Measurements from ENCODE around the gene CHST15. TPM values are rescaled to one million over a fixed set of nuclear protein-coding genes. Genes with fewer than 3 reads are reported as not detected.

The CHST15 gene
- total RNA-seq, 2 donors from 2014 or later = 0.80 to 7.8 TPM

DNA sequence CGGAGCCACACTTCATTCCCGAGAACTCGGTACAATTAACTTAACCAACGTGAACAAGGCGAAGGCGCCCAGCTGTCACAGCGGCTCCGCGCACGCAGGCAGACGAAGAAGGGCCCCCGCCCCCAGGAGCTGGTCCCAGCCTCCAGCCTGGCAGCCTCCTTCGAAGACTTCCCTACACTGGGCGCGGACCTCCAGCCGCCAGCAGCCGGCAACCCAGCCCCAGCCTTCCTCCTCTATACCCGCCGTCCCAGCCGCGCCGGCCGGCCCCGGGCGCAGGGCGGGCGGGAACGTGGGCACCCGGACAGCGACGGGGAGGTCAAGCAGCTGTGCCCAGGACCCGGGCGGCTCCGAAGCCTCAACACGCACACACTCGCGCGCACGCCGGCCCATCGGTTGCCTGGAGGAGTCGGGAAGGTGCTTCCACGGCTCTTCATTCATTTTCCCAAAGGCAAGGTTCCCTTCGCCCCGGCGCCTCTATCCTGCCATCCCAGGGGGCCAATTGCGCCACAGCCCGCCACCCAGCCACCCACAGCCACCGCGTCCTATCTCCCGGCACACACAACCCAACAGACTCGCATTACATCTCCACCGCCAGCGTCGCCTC lies 1.6 kb downstream of the CHST15 start:
- no peak for DNase-seq (ENCODE audit: low spot score in 2 of 2)
- Mint-ChIP-seq H3K36me3 (peaks cover 0 to 6% of the 10 kb centered on the region in 2 donors), H3K27ac (no peak overlapping the region), H3K9me3 (no peaks in the 10 kb centered on the region)
- ATAC-seq = peak in 1 of 2 donors; percentile 6

DNA sequence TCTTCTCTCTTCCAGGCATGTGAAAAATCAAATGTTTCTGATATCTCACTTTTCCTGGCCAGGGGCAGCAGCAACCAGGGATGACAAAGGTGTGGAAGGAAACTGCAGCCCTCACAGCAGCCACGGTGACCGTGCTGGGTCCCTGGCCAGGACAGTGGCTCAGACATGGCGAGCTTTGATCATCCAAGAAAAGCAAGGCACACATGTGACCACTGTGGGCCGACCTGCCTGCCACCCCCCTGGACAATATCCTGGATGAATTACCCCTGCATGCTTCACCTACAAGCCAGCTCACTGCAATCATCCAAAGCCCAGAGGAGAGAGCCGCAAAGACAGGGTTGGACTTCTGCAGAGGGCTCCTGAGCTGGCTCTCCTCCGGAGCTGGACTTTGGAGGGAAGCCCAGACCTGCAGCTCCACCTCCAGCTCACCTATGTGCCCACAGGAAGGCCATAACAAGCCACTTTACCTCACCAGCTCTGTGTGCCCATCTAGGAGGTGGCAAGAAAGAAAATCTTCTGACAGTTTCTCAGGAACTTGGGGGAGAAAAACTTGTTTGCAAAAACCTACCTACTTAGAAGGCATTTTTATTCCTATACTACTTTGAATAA lies 2.7 kb downstream of the CHST15 start:
- Mint-ChIP-seq H3K9me3 (no peaks in the 10 kb centered on the region), H3K27ac (no peak overlapping the region), H3K36me3 (no peaks in the 10 kb centered on the region)
- ATAC-seq = no peak
- DNase-seq (ENCODE audit: low spot score in 2 of 2) = no peak

DNA sequence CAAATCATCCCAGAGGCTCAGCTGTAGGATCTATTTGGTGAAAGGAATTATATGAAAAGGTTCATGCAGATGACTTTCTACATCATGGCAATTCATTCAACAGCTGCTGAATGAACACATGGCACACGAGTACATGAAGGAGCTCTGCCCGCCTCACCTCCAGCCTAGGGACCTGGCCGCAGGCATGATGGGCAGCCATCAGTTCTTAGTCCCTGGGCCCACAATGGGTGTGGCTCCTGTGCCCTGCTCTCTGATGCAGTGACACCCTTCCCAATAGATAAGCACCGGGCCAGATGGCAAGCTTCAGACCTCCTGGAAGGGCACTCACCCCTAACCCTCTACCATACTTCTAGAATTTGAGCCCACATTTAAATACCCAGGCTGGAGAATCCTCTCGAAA lies 3.5 kb downstream of the CHST15 start:
- DNase-seq (ENCODE audit: low spot score in 2 of 2) (no peak), ATAC-seq (no peak)
- H3K36me3 Mint-ChIP-seq = no peaks in the 10 kb centered on the region
- H3K9me3 Mint-ChIP-seq = no peaks in the 10 kb centered on the region
- no peak overlapping the region for H3K27ac Mint-ChIP-seq

DNA sequence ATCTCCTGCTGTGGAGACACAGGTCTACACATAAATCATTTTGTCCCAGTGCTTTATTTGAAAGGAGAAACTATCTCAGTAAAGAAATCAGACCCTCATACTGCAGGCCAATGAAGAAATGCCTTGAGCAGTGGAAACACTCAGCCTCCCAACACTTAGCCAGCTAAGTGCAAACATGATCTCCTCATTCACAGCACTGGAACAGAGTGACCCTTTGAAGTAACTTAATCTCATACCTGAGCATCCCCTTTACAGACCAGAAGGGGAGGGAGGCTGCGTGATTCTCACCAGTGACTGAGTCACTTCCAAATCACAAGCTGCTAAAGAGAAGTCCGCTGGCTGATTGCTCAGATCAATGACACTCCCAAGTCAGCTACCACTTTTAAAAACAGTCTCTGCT lies 4.5 kb downstream of the CHST15 start:
- no peak for ATAC-seq
- H3K36me3 Mint-ChIP-seq = no peaks in the 10 kb centered on the region
- no peak overlapping the region for H3K27ac Mint-ChIP-seq
- DNase-seq (ENCODE audit: low spot score in 2 of 2) = no peak
- H3K9me3 Mint-ChIP-seq = no peaks in the 10 kb centered on the region

DNA sequence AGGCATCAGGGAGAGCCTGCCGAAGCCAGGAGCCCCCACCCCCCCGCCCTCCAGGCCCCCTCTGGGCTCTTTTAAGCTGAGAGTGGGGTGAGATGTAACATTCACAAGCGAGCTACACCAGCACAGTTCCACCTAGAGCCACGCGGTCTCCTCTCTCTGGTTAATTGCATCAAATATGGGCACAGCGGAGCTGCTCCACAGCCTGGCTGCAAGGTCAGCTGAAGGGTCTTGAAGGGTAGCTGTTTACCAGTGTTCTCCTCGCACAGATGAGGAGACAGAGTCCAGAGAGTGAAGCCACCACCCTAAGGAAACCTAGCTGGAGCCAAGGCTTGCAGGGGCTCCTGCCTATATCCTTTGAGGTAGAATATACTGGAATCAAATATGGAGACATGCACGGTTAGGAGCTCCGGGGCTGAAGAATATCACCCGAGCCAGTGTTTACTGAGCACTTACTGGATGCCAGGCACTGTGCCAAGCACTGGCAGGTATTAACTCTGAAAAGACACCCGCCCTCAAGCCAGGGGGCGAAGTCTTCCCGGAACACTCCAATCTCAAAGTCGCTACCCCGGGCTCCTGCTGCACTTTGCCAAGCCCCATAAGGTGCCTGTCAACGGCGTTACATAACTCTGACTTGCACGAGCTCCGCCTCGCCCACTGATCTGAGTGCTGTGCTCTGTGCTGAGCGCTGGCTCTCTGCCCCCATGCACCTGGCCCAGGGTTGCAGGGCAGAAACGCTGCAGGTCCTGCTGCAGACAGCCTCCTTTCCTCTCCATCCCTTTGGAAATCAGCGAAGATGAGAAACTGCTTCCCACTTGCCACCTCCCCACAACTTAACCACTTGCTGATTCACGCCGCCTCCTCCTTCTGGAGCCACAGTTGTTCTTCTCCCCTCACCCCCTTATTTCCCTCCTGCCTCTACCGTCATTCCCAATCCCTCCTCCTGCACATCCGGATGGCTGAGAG lies 5.4 kb downstream of the CHST15 start:
- Mint-ChIP-seq H3K27ac (no peak overlapping the region), H3K36me3 (no peaks in the 10 kb centered on the region), H3K9me3 (no peaks in the 10 kb centered on the region)
- ATAC-seq (no peak), DNase-seq (ENCODE audit: low spot score in 2 of 2) (no peak)

DNA sequence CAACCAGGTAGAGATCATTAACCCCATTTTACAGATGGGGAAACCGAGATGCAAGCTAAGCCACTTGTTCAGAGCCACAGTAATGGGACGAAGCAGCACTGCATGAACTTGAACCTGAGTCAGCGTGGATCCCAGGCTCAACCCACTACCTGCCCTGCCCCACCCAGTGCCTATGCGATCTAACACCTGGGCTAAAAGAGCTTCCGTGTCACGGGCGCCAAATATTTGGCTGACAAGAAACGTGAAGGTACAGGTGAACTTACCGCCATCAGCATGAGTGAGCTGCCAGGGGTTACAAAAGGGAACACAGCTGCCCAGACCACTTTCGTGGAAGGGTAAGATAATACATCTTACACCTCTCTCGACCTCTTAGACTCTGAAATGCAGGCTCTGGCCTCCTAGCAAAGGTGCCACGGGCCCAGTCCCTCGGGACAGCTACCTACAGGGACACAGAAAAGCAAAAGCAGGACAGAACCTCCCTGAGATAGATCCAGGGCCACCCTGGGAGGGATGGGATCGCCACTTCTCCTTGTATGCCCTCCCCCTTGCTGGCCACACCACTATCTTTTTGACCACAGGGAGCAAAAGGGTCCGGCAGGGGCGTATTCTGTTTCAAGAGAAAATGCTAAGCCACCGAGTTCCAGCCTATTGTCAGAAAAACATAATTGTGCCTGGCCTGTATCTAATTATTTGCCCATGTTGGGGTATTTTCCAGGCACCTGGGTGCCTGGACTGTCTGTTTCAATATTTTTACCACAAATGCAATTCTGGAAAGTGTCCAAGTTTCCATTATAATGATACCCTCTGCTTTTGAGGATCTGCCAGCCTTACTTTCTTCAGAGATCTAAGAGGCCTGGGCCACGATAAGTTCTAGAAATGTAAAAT lies 6.4 kb downstream of the CHST15 start:
- H3K9me3 Mint-ChIP-seq = no peaks in the 10 kb centered on the region
- peak overlapping the region in 1 of 2 donors; percentile 50 for H3K27ac Mint-ChIP-seq
- DNase-seq (ENCODE audit: low spot score in 2 of 2) (no peak), ATAC-seq (no peak)
- H3K36me3 Mint-ChIP-seq = no peaks in the 10 kb centered on the region

DNA sequence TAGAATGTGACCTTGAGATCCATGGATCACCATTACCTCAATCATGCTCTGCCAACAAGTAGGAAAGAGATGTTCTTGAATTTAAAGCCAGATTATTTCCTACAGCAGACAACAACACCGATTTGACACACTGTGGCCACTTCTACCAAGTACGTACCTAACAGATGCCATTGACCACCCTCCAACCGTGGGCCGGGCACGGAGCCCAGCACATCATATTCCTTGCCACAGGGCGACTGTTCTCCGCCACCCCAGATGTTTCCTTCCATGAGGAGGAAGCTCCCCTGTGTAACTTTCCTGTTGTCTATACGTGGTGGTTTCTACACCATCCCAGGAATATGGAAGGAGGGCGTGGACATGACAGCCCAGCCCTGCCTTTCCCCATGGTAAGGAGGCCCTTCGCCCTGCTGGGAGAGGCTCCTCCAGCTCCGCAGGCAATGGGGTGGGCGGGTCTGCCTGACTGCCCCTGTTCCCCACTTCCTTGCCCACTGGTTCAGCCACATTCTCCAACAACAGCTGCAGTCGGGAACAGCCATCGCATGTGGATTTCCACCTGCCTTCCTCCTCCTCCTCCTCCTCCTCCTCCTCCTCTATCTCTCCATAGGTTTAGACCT lies 7.2 kb downstream of the CHST15 start:
- no peak for DNase-seq (ENCODE audit: low spot score in 2 of 2)
- H3K36me3 Mint-ChIP-seq = no peaks in the 10 kb centered on the region
- peak overlapping the region in 1 of 2 donors; percentile 50 for H3K27ac Mint-ChIP-seq
- no peak for ATAC-seq
- no peaks in the 10 kb centered on the region for H3K9me3 Mint-ChIP-seq

DNA sequence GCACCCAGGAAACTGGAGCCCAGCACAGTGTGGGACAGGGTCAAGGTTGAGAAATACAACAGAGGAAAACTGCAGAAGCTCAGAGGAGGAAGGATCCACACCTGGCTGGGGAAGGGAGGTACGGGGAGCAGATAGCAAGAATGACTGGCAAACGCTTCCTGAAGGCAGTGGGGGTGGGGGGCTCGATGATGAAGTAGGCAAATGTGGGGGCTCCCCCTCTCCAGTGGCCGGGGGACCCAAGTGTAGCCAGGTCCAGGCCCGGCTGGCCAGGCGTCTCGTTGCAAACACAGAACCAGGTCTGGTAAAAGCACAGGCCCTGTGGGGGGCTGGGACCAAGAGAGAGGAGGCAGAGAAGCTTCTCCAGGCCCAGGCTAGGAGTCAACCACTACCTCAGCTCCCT lies 7.7 kb downstream of the CHST15 start:
- Mint-ChIP-seq H3K27ac (no peak overlapping the region), H3K9me3 (no peaks in the 10 kb centered on the region), H3K36me3 (no peaks in the 10 kb centered on the region)
- DNase-seq (ENCODE audit: low spot score in 2 of 2) (no peak), ATAC-seq (no peak)

DNA sequence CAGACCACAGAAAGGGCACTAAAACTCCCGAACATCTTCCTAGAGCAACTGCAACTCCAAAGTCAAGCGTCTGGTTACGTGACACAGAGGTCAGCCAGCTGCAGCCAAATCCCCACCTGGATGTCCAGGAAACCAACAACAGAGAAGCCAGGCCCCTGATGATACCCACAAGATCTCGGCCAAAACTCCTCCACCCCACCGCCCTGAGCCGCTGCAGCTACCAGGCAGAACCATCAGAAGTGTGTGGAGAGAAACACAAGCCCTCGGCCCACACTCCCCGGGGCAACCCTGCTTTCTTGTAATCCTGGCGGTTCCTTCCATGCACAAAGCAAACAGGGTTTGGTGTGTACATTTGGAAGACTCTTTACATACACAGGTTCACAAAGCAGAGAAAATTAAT lies 8.7 kb downstream of the CHST15 start:
- Mint-ChIP-seq H3K36me3 (no peaks in the 10 kb centered on the region), H3K9me3 (no peaks in the 10 kb centered on the region), H3K27ac (no peak overlapping the region)
- DNase-seq (ENCODE audit: low spot score in 2 of 2) = no peak
- ATAC-seq = no peak

DNA sequence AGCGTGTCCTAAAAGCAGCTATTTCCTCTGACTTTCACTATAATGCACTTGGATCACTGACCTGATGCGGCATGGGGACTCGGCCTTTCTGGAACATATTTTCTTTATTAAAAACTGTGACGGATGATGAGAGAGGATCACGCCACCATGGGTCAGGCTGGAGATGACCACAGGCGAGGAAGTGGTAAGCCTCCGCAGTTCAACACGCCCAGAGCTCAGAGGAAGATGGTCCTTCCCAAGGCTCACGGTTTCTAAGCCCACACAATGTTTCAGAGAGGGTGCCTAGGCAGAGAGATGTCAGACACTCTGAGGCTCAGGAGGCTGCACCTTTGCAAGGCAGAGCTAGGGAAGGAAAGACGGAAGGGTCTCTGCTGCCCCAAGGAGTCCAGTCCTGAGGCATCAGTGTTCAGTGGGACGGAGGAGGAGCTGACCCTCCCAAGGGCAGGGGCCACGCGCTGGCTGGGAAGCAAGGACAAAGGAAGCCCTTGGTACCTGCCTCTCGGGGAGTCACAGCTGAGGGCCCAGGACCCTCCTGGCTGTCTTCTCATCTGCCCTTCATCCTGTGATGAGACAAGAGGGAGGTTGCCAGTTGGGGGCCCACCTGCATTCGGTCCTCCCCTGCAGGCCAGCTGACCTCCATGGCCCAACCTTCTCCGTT lies 9.5 kb downstream of the CHST15 start:
- Mint-ChIP-seq H3K27ac (no peak overlapping the region), H3K36me3 (no peaks in the 10 kb centered on the region), H3K9me3 (no peaks in the 10 kb centered on the region)
- no peak for DNase-seq (ENCODE audit: low spot score in 2 of 2)
- no peak for ATAC-seq

DNA sequence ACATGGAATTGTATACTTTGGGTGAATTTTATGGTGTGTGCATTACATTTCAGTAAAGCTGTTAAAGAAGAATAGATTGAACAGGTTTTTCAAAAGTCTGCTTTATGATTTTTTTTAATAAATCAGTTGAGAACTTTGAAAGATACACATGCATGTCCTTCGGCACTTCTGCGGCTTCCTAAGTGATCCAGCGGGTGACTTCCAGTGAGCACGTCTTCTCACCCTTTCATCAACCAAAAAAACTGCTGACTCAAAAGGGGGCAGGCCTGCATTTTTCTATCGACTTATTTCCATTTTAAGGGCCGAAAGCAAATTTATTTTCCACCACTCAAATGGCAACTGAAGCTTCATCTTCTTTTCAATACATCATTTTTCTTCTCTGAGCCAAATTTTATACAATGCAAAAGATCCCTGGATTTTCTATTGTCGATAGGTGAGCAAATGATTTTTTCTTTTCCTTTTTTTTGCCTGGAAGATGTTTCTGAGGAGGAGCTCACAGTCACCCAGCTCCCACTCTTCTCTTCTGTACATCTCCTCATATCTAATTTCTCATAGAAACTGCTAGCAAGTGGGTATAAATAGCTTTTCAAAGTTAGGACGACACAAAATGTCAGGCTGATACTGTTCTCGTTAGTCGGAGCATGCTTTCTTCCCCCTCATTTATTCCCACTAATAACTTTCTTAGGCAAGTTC lies 10.2 kb downstream of the CHST15 start:
- ATAC-seq = no peak
- Mint-ChIP-seq H3K9me3 (no peaks in the 10 kb centered on the region), H3K27ac (no peak overlapping the region), H3K36me3 (no peaks in the 10 kb centered on the region)
- DNase-seq (ENCODE audit: low spot score in 2 of 2) = no peak

DNA sequence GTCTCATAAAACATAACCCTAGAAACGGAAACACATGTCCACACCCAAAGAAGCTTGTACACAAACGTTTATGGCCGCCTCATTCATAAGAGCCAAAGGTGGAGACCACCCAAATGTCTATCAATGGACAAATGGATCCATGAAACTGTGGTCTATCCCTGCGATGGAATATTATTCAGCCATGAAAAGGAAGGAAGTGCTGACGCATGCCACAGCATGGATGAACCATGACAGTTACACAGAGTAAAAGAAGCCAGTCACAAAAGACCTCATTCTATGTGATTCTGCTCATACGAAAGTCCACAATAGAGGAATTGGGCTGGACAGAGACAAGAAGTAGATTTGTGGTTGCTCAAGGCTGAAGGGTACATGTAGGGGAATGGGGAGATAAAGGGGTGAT lies 10.8 kb downstream of the CHST15 start:
- no peaks in the 10 kb centered on the region for H3K9me3 Mint-ChIP-seq
- ATAC-seq (no peak), DNase-seq (ENCODE audit: low spot score in 2 of 2) (no peak)
- H3K27ac Mint-ChIP-seq = no peak overlapping the region
- H3K36me3 Mint-ChIP-seq = no peaks in the 10 kb centered on the region

DNA sequence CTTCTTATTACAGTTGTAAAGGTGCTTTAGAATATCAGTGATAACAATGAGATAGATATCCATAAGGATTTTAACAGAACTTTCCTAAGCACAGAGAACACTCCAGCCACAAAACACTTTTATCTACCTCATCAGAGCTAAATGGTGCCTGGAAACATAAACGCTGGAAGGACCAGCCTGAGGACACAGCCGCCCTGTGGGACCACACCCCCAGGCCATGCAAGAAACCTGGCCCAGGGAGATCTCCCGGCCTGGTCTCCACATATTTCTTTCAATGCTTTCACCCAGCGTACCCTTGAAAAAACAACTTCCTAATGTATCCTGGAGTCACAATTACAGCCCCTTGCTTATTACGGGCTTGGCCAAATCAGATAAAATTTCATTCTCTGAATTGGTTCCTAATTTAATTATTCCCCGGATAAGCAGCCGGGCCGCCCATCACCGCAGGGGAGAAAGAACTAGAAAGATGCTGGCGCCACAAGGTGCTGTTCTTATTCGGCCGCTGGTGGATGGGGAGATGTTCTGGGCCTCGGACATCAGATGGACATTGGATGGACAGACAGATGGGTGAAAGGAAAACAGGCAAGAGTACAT lies 11.8 kb downstream of the CHST15 start:
- Mint-ChIP-seq H3K27ac (no peak overlapping the region), H3K9me3 (no peaks in the 10 kb centered on the region), H3K36me3 (no peaks in the 10 kb centered on the region)
- DNase-seq (ENCODE audit: low spot score in 2 of 2) (no peak), ATAC-seq (no peak)

DNA sequence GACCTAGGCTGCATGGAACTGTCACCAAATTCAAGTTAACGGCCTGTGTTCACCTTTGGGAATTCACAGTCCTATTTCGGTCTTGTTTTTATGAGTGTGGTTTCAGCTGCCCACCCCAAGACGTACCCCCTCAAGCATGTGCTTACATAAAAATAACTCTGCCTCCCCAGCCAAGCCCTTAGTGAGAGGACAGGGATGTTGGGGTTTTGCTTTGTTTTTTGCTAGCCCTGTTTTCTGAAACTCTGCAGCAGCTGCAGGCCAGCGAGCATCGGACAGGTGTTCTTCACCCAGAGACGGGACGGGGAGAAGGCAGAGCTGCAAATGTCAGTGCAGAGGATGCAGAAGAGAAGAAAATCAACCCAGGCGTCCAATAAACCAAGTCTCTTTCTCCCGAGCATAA lies 13.5 kb downstream of the CHST15 start:
- ATAC-seq (no peak), DNase-seq (ENCODE audit: low spot score in 2 of 2) (no peak)
- H3K27ac Mint-ChIP-seq = no peak overlapping the region
- peaks cover 0 to under 1% of the 10 kb centered on the region in 2 donors for H3K9me3 Mint-ChIP-seq
- no peaks in the 10 kb centered on the region for H3K36me3 Mint-ChIP-seq

DNA sequence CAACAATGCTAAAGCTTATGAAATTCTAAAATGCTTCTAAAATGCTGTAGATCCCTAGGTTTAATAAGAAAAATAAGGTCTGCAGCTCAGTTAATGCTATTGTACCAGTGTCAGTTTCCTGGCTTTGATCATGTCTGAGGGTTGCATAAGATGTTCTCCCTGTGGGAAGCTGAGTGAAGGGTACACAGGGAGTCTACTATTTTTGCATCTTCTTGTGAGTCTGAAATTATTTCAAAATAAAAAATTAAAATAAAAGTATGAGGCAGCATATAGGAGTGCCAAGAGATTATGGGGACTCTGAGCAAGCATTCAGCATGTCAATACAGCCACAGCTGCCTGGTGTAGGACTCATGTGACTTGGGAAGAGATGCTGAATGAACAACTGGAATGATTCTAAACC lies 14.7 kb downstream of the CHST15 start:
- Mint-ChIP-seq H3K27ac (no peak overlapping the region), H3K36me3 (peaks cover 0 to 6% of the 10 kb centered on the region in 2 donors), H3K9me3 (peaks cover 0 to 7% of the 10 kb centered on the region in 2 donors)
- no peak for ATAC-seq
- DNase-seq (ENCODE audit: low spot score in 2 of 2) = no peak

Measured in activated naive CD4-positive, alpha-beta T cell treated with anti-CD3 and anti-CD28 coated beads, Interleukin-2, amount 50 U/mL, for 72 hours (primary cell).